T follicular helper cell (primary cell): ENCODE data around the gene PIP5K1C.

ENCODE experiments used
- DNase-seq: peaks from one replicate; pipeline ENCODE4 v3.0.0-alpha.2; 2020; ENCODE audit warnings: low read depth

The PIP5K1C gene

GRCh38 chr19:3721887-3722442 lies 21.7 kb upstream of the PIP5K1C start:
- no peak for DNase-seq

GRCh38 chr19:3721131-3721886 lies 21.0 kb upstream of the PIP5K1C start:
- DNase-seq: peak; percentile 86

GRCh38 chr19:3720349-3720917 lies 20.2 kb upstream of the PIP5K1C start:
- no peak for DNase-seq

GRCh38 chr19:3719868-3720267 lies 19.6 kb upstream of the PIP5K1C start:
- no peak for DNase-seq

- DNase-seq: no peak
Observed at GRCh38 chr19:3716147-3716668, 15.9 kb upstream of the PIP5K1C start.

- no peak for DNase-seq
Observed at GRCh38 chr19:3712663-3713611, 12.7 kb upstream of the PIP5K1C start.

- DNase-seq: no peak
Observed at GRCh38 chr19:3710265-3710812, 10.1 kb upstream of the PIP5K1C start.

- DNase-seq: no peak
Observed at GRCh38 chr19:3708207-3708931, 8.1 kb upstream of the PIP5K1C start, which contains the start of gene TJP3. Gene TJP3 (plus strand): TSS chr19:3708384. CDS start chr19:3728433, 20,049 bp downstream.

- DNase-seq: no peak
Observed at GRCh38 chr19:3707868-3708206, 7.6 kb upstream of the PIP5K1C start.

- DNase-seq: no peak
Observed at GRCh38 chr19:3701200-3701599, 932 bp upstream of the PIP5K1C start.

- DNase-seq: no peak
Observed at GRCh38 chr19:3699741-3700241, 477 bp downstream of the PIP5K1C start.

- DNase-seq: no peak
Observed at GRCh38 chr19:3698974-3699740, 1.1 kb downstream of the PIP5K1C start.

GRCh38 chr19:3698386-3698950 lies 1.8 kb downstream of the PIP5K1C start:
- no peak for DNase-seq

- no peak for DNase-seq
Observed at GRCh38 chr19:3697671-3698385, 2.4 kb downstream of the PIP5K1C start.

GRCh38 chr19:3697094-3697493 lies 3.2 kb downstream of the PIP5K1C start:
- no peak for DNase-seq

GRCh38 chr19:3696660-3696995 lies 3.6 kb downstream of the PIP5K1C start:
- DNase-seq: no peak

- DNase-seq: no peak
Observed at GRCh38 chr19:3695986-3696659, 4.1 kb downstream of the PIP5K1C start.

GRCh38 chr19:3695124-3695733 lies 5.0 kb downstream of the PIP5K1C start:
- no peak for DNase-seq
